Cardiac muscle cell (in vitro differentiated cells and primary cell): ENCODE data around the gene OGDH. TPM values are rescaled to one million over a fixed set of nuclear protein-coding genes. Genes with fewer than 3 reads are reported as not detected.

Source experiments
- DNase-seq, 2 donors: peaks; one replicate each; pipeline versions ENCODE4 v3.0.0 to v3.0.0-alpha.2; 2010 to 2017; ENCODE audit warnings: low read depth in 1 of 2, low spot score in 1 of 2
- H3K27ac ChIP-seq: fragments of 200-600 bp; sonication (generic); 2 replicates; pipeline ENCODE4 v1.5.1; 2016
- H3K27me3 ChIP-seq: fragments of 200-600 bp; sonication (generic); 2 replicates; pipeline ENCODE4 v1.6.0; 2016; ENCODE audit warnings: control low read depth
- H3K36me3 ChIP-seq: fragments of 200-600 bp; sonication (generic); 2 replicates; pipeline ENCODE4 v1.5.1; 2016; ENCODE audit warnings: control low read depth
- H3K4me1 ChIP-seq: fragments of 200-600 bp; sonication (generic); 2 replicates; pipeline ENCODE4 v1.8.1; 2017; ENCODE audit warnings: low read depth, mild to moderate bottlenecking, mixed run types
- H3K4me3 ChIP-seq: fragments of 200-600 bp; sonication (generic); 2 replicates; pipeline ENCODE4 v1.5.1; 2016; ENCODE audit warnings: mild to moderate bottlenecking
- H3K9me3 ChIP-seq: fragments of 200-600 bp; sonication (generic); 2 replicates; pipeline ENCODE4 v1.5.1; 2017; ENCODE audit warnings: low read depth, mild to moderate bottlenecking, control low read depth
- polyA plus RNA-seq: library from polyadenylated mRNA; unstranded; fragments of >200 nt; fragmentation: Nextera tagmentation; extraction: Ambion mirVana; gene quantifications from 2 replicates; pipeline ENCODE4 v1.2.1, GENCODE V29; 2016
- total RNA-seq: library from RNA; depleted of rRNA; stranded (reverse); fragments of >200 nt; gene quantifications from 2 replicates; pipeline ENCODE4 v1.2.3, GENCODE V29; 2016
- TF ChIP-seq, protein P1 (sequence below): IDR thresholded peaks from 2 replicates; pipeline ENCODE4 v1.5.1; 2012; ENCODE audit warnings: low read depth, mild to moderate bottlenecking, low read length

The OGDH gene
- total and polyA plus RNA-seq, 2 experiments from 2014 or later, result 71.9 to 111 TPM

DNA sequence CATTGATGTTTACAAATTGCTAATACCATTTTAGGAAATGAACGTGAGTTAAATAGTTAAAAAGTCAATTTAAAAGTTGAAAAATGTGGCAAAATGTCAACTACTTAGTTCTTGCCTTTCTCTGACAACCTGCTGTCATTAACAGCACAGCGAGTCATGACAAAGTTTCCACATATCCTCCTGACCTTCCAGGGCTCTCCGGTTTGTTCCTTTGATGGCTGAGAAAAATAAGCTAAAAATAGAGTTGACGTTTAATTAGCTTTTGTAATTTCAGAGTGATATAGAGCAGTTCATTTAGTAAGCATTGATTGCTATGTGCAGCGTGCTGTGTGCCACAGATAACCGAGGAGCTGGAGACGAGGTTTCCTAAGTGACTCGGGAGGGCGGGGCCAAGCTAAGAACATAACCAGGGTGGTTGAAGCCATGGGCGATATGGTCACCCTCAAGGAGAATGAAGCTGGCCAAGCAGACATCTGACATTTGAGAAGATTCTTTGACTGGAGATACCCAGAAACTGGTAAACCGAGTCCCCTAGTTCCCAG, 47.9 kb downstream of the OGDH start:
- DNase-seq, result no peak
- no peaks in the 10 kb centered on the region for H3K4me1 ChIP-seq
- H3K9me3 ChIP-seq, result no peaks in the 10 kb centered on the region
- TF ChIP-seq, protein P1, sequence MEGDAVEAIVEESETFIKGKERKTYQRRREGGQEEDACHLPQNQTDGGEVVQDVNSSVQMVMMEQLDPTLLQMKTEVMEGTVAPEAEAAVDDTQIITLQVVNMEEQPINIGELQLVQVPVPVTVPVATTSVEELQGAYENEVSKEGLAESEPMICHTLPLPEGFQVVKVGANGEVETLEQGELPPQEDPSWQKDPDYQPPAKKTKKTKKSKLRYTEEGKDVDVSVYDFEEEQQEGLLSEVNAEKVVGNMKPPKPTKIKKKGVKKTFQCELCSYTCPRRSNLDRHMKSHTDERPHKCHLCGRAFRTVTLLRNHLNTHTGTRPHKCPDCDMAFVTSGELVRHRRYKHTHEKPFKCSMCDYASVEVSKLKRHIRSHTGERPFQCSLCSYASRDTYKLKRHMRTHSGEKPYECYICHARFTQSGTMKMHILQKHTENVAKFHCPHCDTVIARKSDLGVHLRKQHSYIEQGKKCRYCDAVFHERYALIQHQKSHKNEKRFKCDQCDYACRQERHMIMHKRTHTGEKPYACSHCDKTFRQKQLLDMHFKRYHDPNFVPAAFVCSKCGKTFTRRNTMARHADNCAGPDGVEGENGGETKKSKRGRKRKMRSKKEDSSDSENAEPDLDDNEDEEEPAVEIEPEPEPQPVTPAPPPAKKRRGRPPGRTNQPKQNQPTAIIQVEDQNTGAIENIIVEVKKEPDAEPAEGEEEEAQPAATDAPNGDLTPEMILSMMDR, result no peak
- H3K27ac ChIP-seq, result peak overlapping the region; percentile 40
- no peak overlapping the region for H3K4me3 ChIP-seq
- H3K36me3 ChIP-seq, result peaks cover 39% of the 10 kb centered on the region
- no peaks in the 10 kb centered on the region for H3K27me3 ChIP-seq

DNA sequence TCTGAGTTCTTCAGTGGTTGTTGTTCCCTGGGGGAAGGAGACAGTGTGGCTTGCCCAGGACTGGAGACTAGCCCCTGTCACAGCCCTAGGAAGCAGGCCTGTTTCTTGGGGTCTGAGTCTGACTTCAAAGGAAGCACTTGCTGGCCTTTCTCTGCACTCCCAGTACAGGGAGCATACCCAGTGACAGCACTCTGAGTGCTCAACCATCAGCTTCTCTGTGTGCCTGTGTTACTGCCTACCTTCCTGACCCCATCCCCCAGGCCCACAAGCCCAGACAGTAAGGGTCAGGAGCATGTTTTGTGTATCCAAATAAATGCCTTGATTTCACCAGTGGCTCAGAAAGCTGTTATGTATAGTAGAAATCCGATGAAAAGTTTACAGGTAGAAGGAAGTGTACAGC, 48.9 kb downstream of the OGDH start:
- TF ChIP-seq, protein P1, result no peak
- H3K4me1 ChIP-seq, result no peaks in the 10 kb centered on the region
- no peak for DNase-seq
- no peaks in the 10 kb centered on the region for H3K27me3 ChIP-seq
- no peaks in the 10 kb centered on the region for H3K9me3 ChIP-seq
- peaks cover 32% of the 10 kb centered on the region for H3K36me3 ChIP-seq
- H3K27ac ChIP-seq, result no peak overlapping the region
- no peak overlapping the region for H3K4me3 ChIP-seq

DNA sequence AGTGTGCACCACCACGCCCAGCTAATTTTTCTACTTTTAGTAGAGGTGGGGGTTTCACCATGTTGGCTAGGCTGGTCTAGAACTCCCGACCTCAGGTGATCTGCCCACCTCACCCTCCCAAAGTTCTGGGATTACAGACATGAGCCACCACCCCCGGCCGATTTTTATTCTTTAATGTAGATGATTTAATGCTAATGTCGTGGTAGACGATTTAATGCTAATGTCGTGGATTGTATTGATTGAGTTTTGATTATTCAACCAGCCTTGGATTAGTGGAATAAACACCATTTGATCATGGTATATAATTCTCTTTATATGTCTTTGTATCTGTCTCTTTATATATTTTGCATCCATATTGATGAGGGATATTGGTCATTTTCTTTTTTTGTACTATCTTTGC, 52.6 kb downstream of the OGDH start:
- TF ChIP-seq, protein P1, result no peak
- no peak for DNase-seq
- Histone ChIP-seq H3K9me3 (no peaks in the 10 kb centered on the region), H3K27ac (no peak overlapping the region), H3K27me3 (no peaks in the 10 kb centered on the region), H3K4me3 (no peak overlapping the region), H3K4me1 (no peaks in the 10 kb centered on the region), H3K36me3 (peaks cover 17% of the 10 kb centered on the region)

DNA sequence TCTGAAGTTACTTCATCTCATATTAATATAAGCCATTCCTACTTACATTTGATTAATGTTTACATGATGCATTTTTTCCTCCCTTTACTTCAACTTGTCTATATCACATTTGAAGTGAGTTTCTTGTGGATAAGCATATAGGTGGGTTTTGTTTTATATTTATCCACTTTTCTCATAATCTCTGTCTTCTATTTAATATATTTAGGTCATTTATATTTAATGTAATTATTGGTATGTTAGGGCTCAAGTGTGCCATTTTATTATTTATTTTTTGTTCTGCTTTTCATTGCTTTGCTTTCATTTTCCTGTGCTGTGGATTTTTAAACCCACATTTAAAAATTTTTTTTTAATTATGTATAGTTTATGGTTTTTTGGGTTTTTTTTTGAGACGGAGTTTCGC, 54.8 kb downstream of the OGDH start:
- no peaks in the 10 kb centered on the region for H3K9me3 ChIP-seq
- TF ChIP-seq, protein P1, result no peak
- no peaks in the 10 kb centered on the region for H3K4me1 ChIP-seq
- H3K4me3 ChIP-seq, result no peak overlapping the region
- H3K36me3 ChIP-seq, result peaks cover 20% of the 10 kb centered on the region
- no peak overlapping the region for H3K27ac ChIP-seq
- H3K27me3 ChIP-seq, result no peaks in the 10 kb centered on the region
- DNase-seq, result no peak

DNA sequence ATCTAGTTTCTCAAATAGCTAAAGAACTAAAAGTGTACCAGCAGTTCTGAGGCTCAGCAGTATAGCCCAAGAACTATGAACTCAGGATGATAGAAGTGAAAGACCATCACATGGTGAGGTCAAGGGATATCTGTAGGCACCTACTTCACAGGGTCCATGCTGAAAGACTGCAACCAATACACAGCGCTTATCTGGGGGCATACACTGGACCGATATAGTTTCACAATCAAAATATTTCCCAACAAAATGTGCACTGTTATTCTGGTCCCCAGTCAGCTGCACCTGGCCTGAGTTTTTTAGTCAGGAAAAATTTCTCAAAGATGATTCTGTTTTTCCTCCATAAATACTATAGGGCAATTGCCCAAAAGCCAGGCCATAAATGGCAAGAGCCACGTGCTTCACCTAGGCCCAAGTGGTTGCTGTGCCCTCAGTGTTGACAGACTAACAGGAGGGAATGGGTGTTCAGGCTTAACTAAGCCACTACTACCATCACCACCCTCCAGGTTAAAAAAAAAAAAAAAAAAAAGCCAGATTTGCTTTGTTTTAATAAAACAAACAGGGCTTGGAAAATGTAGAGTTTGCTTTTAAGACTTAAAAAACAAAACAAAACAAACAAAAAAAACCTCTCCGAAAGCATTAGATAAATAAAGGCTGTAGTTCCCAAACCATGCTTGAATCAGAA, 58.5 kb downstream of the OGDH start:
- Histone ChIP-seq H3K4me1 (no peaks in the 10 kb centered on the region), H3K27ac (no peak overlapping the region), H3K36me3 (peaks cover 20% of the 10 kb centered on the region), H3K27me3 (no peaks in the 10 kb centered on the region), H3K9me3 (no peaks in the 10 kb centered on the region), H3K4me3 (no peak overlapping the region)
- DNase-seq, result no peak
- TF ChIP-seq, protein P1, result no peak
